Measurements from ENCODE around the gene DRD2. TPM values are rescaled to one million over a fixed set of nuclear protein-coding genes. Genes with fewer than 3 reads are reported as not detected.
"Not testable (repeated sequence)": the region's sequence is repeated elsewhere in the genome, so short reads cannot be mapped to it uniquely, and the experiment has no call there.

The DRD2 gene
- not detected for total RNA-seq

DNA sequence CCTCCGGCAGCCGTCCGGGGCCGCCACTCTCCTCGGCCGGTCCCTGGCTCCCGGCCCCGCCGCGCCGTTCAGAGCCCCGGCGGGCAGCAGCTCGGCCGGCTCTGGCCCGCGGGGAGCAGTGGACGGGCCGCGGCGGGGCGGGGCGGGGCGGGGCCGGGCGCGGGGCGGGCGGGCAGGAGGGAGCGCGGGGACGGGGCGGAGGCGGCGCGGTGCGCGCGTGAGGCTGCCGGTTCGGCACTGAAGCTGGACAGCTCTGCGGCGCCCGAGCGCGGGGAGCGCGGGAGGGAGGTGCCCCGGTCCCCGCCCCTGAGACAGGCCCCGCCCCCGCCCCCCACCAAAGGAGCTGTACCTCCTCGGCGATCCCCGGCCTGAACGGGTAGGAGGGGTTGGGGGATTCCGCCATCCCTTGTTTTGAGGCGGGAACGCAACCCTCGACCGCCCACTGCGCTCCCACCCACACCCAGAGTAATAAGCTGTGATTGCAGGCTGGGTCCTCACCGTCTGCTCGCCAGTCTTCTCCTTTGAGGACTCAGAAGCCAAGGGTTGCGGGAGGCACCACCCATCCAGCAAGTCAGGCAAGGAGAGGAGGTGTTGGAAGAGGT, at the start of gene DRD2:
Gene DRD2 (minus strand): TSS at position 239 of the 602 bp plus-strand sequence. CDS start 50,747 bp downstream, outside the sequence.
- Mint-ChIP-seq H3K27ac (no peak within 1 kb of the TSS), H3K4me1 (ENCODE audit: low read depth) (peaks cover 3% of the 10 kb centered on the region), H3K27me3 (peaks cover 53% of the 10 kb centered on the region), H3K4me3 (no peak within 1 kb of the TSS), H3K9me3 (no peaks in the 10 kb centered on the region), H3K36me3 (ENCODE audit: low read depth) (peaks cover 1% of the 10 kb centered on the region)
- TF ChIP-seq, protein P1, sequence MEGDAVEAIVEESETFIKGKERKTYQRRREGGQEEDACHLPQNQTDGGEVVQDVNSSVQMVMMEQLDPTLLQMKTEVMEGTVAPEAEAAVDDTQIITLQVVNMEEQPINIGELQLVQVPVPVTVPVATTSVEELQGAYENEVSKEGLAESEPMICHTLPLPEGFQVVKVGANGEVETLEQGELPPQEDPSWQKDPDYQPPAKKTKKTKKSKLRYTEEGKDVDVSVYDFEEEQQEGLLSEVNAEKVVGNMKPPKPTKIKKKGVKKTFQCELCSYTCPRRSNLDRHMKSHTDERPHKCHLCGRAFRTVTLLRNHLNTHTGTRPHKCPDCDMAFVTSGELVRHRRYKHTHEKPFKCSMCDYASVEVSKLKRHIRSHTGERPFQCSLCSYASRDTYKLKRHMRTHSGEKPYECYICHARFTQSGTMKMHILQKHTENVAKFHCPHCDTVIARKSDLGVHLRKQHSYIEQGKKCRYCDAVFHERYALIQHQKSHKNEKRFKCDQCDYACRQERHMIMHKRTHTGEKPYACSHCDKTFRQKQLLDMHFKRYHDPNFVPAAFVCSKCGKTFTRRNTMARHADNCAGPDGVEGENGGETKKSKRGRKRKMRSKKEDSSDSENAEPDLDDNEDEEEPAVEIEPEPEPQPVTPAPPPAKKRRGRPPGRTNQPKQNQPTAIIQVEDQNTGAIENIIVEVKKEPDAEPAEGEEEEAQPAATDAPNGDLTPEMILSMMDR (IDR thresholded peaks at IDR 0.05): no peak
- ChIA-PET CTCF (no interaction called here), POLR2A (no interaction called here)
- DNase-seq (no peak), ATAC-seq (no peak)
- intact Hi-C loops (cut with micrococcal nuclease): no loop called here

GRCh38 chr11:113523906-113524305, 48.7 kb upstream of the DRD2 start:
- ATAC-seq; H3K36me3 Mint-ChIP-seq (ENCODE audit: low read depth); CTCF ChIA-PET; DNase-seq; H3K27ac Mint-ChIP-seq; H3K27me3 Mint-ChIP-seq; POLR2A ChIA-PET; H3K4me1 Mint-ChIP-seq (ENCODE audit: low read depth); H3K4me3 Mint-ChIP-seq; H3K9me3 Mint-ChIP-seq; intact Hi-C loops (cut with micrococcal nuclease): not testable (repeated sequence)

GRCh38 chr11:113521737-113522517, 46.7 kb upstream of the DRD2 start:
- no peaks in the 10 kb centered on the region for H3K4me1 Mint-ChIP-seq (ENCODE audit: low read depth)
- DNase-seq: no peak
- TF ChIP-seq, protein P1 (IDR thresholded peaks at IDR 0.05): no peak
- no peak overlapping the region for H3K4me3 Mint-ChIP-seq
- CTCF ChIA-PET: no interaction called here
- no peaks in the 10 kb centered on the region for H3K36me3 Mint-ChIP-seq (ENCODE audit: low read depth)
- POLR2A ChIA-PET: no interaction called here
- no peak for ATAC-seq
- H3K9me3 Mint-ChIP-seq: no peaks in the 10 kb centered on the region
- H3K27ac Mint-ChIP-seq: no peak overlapping the region
- peaks cover 6% of the 10 kb centered on the region for H3K27me3 Mint-ChIP-seq
- intact Hi-C loops (cut with micrococcal nuclease): no loop called here

DNA sequence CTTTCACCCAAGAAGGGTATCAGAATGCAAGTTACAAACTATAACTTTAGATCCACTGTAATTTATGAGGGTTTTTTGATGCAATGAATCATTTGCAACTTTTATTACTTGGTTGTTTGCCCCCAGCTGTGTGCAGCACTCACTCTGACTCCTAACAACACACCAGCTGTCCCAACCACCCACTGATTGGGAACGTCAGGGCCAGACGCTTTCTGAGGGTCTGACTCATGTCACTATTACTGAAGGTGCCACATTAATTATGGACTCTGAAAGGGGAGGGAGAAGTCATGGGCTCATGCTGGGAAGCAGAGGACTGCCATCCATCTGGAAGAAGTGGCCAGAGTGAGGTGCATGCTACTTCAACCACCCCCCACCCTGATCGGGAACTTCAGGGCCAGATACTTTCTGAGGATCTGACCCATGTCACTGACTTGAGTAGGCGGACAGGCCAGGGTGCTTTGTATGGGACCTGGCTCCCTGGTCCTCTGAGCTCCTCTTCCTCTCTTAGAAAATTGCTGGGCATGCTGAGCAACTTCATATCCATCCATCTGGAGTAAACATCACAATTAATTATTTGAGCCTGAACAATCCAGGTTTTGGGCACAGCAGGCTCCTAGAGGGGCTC, 44.9 kb upstream of the DRD2 start:
- Mint-ChIP-seq H3K36me3 (ENCODE audit: low read depth) (no peaks in the 10 kb centered on the region), H3K4me3 (no peak overlapping the region), H3K9me3 (no peaks in the 10 kb centered on the region), H3K4me1 (ENCODE audit: low read depth) (no peaks in the 10 kb centered on the region), H3K27me3 (peaks cover 3% of the 10 kb centered on the region), H3K27ac (no peak overlapping the region)
- ChIA-PET CTCF (interaction anchor here (1.2 kb wide), 1 partner anchor 12 kb away, joined by 4 read pairs; no protein-coding TSS in a partner anchor), POLR2A (no interaction called here)
- ATAC-seq (no peak), DNase-seq (no peak)
- intact Hi-C loops (cut with micrococcal nuclease): no loop called here
- TF ChIP-seq, protein P1 (IDR thresholded peaks at IDR 0.05): no peak

DNA sequence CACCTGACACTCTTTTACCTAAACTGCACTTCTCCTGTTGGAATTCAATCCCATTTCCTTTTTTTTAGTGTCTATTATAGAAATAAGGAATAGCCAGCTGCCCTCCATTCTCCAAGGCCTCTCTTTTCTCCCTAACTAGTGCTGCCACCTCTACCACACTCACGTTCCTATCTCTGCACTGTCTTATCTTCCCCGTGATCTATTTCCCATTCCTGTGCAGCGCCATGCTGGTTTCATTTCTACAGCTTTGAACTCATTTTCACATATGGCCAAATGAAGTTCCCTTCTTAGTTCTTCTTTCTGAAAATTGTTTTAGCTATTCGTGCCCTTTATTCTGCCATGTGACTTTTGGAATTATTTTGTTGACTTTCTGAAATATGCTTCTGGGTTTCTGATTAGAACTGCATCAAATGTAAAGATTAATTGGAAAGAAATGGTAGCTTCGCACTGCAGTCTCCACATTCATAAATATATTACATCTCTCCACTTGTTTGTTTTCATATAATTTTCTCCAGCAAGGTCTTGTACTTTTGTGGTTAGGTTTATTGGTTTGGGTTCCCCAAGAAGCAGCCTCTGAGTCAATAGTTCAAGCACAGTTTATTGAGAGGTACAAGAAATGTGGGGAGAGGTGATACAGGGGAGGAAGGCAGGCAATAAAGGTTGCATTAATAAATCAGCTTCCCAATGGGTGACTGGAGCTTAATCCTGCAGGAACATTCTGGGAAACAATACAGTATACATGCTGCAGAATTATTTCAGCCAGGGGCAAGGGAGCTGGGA, 43.7 kb upstream of the DRD2 start:
- DNase-seq (no peak), ATAC-seq (no peak)
- H3K4me3 Mint-ChIP-seq: no peak overlapping the region
- CTCF ChIA-PET: interaction anchor here (1.2 kb wide), 1 partner anchor 13 kb away, joined by 4 read pairs; no protein-coding TSS in a partner anchor
- no peaks in the 10 kb centered on the region for H3K36me3 Mint-ChIP-seq (ENCODE audit: low read depth)
- TF ChIP-seq, protein P1 (IDR thresholded peaks at IDR 0.05): no peak
- no peak overlapping the region for H3K27ac Mint-ChIP-seq
- POLR2A ChIA-PET: no interaction called here
- H3K27me3 Mint-ChIP-seq: peaks cover 3% of the 10 kb centered on the region
- H3K9me3 Mint-ChIP-seq: no peaks in the 10 kb centered on the region
- intact Hi-C loops (cut with micrococcal nuclease): no loop called here
- H3K4me1 Mint-ChIP-seq (ENCODE audit: low read depth): no peaks in the 10 kb centered on the region

Measured in activated CD8-positive, alpha-beta T cell treated with anti-CD3 and anti-CD28 coated beads for 36 hours (primary cell).